HCEC 1CT (cell line): ENCODE data around the gene ARCN1.
A peak's percentile ranks its signal among the peaks of the same experiment; 100 is the strongest.

Experiments
- DNase-seq: peaks from one replicate; pipeline ENCODE4 v3.0.0-alpha.2; 2017

The ARCN1 gene

DNA sequence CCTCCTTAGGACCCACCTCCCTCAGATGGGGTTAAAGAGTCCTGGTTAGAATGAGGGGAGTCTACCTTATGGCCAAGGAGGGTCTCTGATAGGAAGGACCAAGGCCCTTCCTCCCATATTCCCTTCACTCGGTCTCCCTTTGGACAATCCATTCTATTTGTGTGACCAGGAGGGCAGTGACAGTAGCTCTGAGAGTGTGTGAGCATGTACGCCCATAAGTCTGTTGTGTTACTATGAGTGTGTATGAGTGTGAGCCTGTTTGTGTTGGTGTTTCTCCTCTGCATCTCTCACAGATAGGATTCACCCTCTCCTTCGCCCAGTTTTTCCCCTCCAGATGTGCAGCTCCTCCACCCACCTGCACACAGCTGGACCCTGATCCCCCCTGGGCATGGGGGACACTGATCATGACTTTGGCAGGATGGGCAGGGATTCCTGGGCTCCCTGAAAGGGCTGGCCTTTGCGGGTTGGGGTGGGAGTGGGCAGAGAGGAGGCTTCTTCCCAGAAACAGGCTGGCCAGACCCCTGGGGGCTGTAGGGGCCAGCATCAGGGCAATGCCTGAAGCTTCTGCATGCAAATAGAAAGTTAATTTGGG, 49.7 kb downstream of the ARCN1 start:
- no peak for DNase-seq

DNA sequence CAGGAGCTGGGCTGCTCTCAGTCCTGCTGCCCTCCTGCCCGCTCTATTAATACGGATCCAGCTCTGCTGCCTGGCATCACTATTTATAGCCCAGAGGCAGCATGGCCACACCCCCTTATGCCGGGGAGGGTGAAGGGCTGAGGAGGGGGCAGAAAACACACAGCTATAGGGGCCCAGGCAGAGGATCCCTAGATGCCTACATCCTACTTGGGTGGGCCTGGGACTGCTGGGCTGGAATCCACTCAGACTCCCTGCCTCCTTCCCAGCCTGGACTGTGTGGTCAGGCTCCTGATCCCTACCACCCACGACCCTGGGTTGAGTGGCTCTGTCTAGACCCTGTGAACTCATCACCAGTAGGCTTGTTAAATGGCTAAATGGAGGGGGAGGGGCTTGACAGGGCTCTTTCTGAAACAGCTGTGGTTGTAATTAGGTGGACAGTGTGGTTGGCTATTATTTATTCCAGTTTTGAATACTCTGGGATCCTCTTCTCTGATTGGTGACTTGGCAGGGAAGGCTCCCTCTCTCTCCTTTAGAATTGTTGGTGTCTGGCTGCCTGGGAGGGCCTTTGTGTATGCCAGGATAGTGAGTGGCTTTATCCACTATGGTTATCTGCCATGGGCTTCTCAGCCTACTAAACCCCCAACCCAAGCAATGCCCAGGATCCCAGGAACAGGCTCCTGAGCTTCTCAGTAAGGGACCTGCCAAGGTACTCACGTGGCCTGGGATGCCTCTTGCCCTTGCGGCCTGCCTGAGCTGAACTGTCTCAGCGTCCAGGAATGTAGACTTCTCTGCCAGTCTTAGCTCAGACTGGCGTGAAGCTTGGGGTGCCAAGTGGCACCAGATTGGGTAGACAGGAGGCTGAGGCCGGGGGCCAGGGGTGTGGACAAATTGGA, 50.4 kb downstream of the ARCN1 start:
- peak; percentile 71 for DNase-seq

DNA sequence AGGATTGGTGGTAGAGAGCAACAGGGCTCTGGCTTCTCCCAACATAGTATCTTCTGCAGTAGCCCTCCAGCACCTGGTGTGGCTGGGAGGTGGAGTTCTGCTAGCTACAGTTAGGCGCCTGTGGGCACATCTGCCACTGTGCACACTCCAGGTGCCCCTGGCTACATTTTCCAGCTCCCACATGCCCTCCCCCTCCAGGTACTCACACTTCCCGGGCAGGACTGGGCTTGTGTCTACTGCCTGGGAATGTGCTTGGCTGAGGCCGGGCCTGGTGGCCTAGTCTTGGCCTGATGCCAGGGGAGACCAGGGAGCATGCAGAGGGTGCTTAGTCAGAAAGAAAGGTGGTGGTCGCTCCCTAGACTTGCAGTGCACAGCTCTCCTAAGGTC, 51.1 kb downstream of the ARCN1 start:
- no peak for DNase-seq

DNA sequence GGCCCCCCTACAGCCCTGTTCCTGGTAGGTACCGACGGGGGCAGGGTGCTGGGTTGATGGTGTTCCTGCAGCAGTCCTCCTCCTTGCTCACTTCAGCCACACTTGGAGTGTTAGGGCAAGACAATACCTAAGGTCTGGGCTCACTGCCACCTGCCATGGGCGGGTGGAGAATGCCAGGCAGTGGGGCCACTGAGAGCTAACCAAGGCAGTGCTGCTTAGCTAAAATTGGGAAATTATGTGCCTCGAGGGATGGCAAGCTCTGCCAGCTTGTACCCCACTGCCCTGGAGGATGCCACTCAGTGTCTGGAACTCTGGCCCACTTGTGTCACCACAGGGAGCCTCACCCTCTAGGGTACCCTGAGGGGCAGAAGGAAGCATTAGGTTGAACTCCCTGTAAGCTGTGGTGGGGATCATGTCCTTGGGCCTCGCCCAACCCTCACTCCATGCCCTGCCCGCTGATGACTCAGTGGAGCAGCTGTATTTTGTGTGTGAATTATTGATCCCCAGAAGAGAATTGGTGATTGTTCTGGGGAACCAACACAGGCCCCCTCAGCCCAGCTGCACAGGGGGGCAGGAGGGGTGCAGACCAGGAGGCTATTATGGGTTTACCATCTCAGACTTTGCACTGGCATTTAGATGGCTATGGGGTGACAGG, 53.0 kb downstream of the ARCN1 start:
- DNase-seq, result no peak

DNA sequence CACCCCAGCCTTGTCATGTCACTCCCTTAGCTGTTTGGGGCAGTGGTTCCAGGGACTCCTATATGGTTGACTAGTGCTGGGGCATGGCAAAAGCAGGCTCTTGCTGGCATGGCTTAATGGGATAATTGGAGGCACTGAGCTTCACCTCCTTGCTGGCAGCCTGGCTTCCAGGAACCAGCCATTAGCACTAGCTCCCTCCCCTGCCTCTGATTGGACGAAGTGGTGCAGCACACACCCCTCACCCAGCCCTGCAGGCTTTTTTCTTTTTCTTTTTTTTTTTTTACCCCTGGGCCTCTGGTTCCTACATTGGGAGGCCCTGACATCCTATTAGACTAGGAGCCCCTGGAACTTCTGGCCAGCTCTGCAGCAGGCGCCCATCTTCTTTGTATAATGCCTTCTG, 53.8 kb downstream of the ARCN1 start:
- DNase-seq, result no peak

DNA sequence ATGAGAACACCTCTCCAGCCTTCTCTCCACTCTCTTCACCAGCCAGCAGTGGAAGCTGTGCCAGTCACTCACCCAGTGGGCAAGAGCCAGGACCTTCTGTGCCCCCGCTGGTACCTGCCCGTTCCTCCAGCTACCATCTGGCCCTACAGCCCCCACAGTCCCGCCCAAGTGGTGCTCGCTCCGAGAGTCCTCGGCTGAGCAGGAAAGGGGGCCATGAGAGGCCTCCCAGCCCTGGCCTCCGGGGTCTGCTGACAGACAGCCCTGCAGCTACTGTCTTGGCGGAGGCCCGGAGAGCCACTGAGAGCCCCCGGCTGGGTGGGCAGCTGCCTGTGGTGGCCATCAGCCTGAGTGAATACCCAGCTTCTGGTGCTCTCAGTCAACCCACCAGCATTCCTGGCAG, 55.4 kb downstream of the ARCN1 start:
- no peak for DNase-seq

DNA sequence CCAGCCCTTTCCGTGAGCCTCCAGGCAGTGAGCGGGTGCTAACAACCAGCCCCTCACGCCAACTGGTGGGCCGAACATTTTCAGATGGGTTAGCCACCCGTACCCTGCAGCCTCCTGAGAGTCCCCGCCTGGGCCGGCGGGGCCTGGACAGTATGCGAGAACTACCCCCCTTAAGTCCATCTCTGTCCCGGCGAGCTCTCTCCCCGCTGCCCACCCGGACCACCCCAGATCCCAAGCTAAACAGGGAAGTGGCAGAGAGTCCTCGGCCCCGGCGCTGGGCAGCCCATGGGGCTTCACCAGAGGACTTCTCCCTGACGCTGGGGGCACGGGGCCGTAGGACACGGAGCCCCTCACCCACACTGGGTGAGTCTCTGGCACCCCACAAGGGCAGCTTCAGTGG, 55.8 kb downstream of the ARCN1 start:
- DNase-seq, result no peak

DNA sequence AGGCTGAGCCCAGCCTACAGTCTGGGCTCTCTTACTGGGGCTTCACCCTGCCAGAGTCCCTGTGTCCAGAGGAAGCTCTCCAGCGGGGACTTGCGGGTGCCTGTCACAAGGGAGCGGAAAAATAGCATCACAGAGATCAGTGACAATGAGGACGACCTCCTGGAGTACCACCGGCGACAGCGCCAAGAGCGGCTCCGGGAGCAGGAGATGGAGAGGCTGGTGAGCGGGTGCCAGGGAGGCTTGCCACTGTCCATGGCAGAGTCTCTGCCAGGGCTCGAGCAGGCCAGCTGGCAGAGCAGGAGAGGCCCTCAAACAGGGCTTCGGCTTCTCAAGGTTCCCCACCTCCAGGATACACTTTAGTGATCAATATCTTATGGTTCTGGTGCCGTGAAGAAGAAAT, 56.2 kb downstream of the ARCN1 start:
- no peak for DNase-seq

DNA sequence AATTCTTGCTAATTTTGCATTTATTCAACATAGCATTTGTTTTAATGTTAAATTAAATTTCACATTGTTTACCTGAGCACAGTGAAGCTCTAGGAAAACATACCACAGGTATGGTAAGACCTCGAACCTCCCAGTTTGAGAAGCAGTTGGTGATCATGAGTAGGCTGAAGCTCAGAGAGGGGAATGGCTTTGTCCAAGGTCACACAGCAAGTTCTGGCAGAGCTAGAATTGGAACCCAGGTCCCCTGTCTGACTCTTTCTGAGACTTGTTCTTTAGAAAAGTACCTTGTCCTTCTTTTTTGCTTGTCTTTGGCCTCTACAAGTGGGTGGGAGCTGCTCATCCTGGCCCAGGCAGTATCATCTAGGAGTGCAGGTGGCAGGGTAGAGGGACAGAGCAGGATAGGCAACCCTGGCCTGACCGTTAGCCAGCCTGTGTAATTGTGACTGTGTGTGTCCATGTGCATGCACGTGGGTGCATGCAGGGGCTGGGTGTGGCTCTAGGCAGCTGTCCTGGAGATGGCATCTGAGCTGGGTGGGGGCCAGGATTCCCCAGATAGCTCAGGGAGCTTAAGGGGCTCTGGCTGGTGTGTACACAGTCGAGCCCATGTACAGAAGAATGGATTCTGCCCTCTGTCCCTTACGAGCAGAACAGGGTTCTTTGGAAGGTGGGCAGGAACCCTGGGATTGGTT, 56.8 kb downstream of the ARCN1 start:
- no peak for DNase-seq

DNA sequence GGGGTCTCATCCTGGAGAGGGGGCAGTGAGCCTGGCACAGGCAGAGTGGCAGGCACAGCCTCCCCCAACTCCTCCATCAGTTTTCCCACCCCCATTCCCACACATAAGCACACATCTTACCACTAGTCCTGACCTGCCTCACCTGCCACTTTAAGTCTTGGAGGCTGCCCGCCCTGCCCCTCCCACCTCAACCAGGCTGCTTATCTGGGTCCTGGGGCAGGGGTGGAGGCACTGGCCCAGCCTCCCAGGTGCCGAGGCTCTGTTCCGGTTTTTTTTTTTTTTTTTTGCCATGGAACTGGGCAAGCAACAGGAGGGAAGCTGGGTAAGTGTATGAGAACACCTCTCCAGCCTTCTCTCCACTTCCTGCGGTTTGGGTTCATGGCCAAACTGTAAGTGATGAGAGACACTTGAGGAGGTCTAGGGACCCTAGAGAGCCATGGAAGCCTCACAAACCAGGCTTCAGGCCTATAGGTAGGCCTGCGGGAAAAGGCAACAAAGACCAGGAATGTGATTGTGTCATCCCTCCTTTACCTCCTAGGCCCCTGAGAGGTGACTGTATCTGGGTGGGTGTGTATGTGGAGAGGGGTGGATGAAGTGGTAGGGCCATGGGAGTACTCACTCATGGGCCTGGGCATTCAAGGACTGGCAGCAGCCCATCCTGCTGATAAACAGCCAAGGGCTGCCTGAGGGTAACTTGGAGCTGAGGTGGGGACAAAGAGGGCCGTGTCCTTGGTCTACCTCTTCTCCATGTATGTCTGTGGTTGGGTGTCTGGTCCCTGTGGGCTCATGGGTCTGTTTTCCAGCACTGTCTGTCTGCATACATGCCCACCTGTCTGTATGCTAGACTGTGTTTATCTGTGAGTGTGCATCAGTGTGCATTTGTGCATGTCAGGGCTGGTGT, 57.8 kb downstream of the ARCN1 start:
- no peak for DNase-seq

DNA sequence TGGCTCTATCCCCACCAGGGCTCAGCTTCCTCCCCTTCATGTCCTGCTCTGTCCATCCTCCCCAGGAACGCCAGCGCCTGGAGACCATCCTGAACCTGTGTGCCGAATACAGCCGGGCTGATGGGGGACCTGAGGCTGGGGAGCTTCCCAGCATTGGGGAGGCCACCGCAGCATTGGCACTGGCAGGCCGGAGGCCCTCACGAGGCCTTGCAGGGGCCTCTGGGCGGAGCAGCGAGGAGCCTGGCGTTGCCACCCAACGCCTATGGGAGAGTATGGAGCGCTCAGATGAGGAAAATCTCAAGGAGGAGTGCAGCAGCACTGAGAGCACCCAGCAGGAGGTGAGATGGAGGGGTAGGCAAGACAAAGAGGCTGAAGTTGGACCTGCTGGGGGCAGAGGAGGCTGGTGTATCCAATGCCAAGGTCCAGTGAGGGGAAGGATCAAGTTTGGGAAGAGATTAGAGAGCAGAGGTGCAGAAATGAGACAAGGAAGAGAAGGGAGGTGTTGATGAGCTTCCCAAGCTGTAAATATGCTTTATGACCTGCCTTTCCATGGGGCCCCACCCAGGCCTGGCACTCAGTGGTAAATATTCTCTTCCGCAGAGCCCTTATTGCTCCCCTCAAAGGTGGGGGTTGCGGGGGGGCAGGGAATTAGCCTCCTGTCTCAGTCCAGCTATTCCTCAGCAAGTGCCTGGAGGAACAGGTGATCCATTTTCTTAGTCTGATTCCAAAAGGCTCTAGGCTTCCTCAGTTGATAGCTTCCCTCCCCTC, 59.1 kb downstream of the ARCN1 start:
- DNase-seq, result no peak

DNA sequence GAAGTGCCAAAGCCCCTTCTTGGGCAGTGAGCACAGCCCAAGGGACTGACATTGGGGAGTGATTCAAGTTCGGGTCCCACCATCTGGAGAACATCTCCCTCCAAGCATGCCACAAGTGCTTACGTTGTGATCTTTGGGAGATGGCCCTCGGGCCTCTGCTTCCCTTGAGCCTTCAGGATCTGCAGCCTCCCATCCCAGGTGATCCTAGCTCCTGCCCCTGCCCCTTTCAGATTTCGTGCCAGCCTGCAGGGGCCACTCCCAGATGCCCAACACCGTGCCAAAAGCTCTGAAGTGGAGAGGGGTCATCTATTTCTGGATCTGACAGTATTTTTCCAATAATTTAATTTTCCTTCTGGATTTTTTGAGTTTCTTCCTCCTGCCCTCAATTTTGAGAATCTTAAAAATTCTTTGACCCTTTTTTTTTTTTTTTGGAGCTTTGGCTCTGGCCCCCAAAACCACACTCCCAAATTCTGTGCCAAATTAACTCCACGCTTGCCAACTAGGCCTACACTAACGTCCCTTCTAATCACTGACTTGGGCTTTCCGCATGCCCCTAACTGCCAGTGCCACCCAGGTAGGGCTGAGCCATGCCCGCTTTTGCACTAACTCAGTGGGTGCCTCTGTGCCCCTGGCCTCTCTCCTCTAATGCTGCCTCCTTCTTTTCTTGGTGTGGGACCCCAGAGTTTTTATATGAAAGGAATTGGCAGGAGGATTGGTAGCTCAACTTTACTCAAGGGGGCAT, 60.5 kb downstream of the ARCN1 start:
- no peak for DNase-seq

DNA sequence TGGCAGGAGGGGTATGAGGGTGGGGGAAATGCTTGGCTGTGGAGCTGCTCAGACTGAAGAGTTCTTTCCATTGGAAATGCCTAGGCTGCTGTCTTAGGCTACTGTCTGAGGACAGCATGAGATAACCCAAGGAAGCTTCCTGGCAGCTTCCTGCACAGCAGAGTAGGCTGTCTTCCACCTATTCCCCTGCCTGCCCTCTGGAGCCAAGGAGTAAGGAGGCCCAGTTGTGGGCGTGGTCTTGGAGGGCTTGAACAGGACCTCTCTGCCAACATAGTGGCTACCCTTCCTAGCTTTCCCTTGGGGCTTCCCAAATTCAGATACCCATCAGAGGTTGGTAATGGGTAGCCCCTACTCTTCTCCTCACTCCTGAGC, 61.1 kb downstream of the ARCN1 start:
- DNase-seq, result no peak

DNA sequence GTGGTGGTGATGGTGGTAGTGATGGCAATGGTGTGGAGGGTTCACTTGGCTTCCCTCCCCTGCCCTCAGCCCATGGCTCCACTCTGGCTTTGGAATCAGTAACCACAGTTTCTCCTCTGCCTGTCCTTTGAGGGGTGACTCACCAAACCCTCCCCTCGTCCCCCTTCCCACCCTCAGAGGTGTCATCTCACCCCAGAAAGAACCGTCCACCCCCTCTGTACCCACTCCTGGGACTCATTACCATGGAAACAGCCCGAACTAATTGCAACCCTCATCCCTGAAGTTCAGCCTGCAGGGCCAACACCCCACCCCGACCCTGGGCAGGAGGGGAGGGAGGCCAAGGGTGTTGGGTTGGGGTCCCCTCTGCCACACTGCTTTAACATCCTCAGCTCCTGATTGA, 61.8 kb downstream of the ARCN1 start:
- peak; percentile 36 for DNase-seq

DNA sequence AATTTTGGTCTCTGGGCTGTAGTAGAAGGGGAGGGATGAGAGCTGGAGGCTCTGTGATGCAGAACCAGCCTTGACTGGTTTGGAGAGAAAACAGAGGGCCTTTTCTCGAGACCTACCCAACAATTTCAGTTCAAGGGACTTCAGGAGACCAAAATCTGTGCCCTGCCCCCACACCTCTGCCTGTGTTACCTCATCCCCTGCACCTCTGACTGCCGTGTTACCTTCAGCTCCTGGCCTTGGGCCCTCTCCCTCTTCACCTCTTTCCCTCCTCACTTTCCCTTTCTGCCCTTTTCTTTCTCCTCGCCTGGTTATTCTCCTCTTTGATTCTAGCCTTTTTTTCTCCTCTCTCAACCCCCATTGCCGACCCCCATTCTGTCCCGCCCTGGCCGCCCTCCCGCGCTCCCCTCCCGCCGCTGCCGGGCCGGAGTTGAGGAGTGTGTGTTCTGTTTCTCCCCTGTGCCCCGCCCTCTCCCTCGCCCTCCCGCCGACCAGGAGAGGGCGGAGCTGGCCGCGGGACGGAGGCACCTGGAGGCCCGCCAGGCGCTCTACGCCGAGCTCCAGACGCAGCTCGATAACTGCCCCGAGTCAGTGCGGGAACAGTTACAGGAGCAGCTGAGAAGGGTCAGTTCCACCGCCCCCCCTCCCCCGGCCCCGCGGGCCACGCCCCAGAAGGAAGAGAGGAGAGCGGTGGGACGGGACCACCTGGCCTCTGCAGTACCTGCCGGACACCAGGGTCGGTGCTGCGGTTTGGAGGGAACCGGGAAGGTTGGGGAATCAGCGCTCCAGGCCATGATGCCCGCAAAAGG, 62.4 kb downstream of the ARCN1 start:
- no peak for DNase-seq

DNA sequence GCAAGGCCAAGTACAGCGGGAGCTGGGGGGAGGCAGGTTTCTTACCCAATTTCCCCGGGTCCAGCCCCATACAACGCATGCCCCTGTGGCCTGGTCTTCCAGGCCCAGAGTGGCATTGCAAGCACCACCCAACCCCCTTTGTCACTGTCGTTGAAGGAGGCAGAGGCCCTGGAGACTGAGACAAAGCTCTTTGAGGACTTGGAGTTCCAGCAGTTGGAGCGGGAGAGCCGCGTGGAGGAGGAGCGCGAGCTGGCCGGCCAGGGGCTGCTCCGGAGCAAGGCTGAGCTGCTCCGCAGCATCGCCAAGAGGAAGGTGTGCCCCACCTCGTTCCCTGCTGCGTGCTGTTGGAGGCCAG, 63.0 kb downstream of the ARCN1 start:
- no peak for DNase-seq

DNA sequence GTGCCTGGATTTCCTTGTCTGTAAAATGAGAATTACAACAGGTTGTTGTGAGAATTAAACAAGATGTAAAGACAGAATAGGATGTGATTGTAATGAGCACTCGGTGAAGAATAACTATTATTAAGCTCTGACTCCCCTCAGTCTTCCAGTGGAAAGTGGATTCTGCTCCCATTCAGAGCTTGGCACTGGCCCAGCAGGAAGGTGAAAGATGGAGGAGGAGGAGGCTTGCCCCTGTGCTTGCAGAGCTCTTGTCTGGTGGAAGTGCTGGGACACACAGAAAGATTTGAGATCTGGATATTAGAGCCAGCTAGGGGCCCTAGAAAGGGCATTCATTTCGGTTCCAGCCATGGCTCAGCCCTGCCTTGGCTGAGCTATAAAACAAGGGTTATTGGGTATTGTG, 63.4 kb downstream of the ARCN1 start:
- no peak for DNase-seq

DNA sequence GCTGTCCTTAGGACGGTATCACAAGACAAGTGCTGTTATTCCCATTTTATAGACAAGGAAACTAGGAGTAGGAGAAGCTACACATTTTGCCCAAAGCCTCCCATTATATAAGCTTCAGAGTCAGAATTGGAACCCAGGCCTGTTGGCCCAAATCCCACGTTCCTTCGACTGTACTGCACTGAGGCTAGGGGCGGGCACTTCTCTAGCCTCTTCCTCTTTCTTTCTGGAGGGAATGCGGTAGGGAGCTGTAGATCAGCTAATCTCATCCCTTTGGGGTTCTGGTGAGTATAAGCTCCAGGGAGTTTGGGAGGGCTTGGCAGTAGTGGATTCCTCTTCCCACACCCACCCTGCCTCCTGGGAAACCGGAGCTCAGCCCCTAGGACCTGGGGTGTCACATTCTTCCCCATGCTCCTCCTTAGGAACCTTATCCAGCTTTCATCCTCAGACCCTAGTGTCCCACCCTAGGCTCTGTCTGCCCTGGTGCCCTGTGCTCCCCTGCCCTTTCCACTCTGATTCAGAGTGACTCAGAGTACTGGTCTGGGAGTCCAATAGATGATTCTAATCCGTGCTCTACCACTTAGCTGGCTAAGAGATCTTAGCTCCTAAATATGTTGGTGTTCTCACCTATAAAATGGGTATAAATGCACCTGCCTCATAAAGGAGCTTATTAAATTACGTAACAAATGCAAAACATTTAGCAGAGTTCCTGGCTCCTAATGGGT, 64.5 kb downstream of the ARCN1 start:
- DNase-seq, result peak; percentile 42

DNA sequence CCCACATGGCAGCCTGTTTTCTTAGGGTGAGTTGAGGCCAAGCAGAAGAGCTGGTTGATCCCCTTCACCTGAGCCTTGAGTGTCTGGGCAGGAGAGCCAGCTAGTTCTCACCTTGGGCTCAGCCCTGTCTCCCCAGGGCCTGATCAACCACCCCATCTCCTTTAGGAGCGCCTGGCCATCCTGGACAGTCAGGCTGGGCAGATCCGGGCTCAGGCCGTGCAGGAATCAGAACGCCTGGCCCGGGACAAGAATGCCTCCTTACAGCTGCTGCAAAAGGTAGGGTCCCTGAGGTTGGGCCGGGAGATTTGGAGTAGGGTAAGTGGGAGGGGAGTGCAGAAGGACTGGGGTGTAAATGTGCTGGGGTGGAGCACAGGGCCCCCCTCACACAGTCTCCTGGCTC, 66.5 kb downstream of the ARCN1 start:
- DNase-seq, result no peak

DNA sequence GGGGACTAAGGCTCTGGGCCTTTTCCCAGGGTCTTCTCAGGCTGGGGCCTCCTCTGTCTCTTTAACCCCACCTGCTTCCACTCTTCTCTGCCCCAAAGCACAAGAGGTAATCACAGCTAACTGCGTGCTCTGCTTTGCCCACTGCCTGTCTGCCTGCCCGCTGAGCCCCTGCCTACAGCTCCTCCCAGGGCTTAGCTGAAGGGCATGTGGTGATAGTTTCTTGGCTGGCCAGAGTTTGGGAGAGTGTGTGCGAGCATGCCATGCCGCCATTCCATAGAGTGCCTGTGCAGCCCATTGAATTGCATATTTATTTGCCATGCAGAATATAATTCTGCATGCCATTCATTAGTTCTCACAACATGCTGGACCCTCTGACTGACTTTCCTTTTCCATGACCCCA, 67.7 kb downstream of the ARCN1 start:
- DNase-seq, result no peak
